ENCODE measurements around the gene ROPN1L.
"Not testable (repeated sequence)": the region's sequence is repeated elsewhere in the genome, so short reads cannot be mapped to it uniquely, and the experiment has no call there.

ROPN1L gene

DNA sequence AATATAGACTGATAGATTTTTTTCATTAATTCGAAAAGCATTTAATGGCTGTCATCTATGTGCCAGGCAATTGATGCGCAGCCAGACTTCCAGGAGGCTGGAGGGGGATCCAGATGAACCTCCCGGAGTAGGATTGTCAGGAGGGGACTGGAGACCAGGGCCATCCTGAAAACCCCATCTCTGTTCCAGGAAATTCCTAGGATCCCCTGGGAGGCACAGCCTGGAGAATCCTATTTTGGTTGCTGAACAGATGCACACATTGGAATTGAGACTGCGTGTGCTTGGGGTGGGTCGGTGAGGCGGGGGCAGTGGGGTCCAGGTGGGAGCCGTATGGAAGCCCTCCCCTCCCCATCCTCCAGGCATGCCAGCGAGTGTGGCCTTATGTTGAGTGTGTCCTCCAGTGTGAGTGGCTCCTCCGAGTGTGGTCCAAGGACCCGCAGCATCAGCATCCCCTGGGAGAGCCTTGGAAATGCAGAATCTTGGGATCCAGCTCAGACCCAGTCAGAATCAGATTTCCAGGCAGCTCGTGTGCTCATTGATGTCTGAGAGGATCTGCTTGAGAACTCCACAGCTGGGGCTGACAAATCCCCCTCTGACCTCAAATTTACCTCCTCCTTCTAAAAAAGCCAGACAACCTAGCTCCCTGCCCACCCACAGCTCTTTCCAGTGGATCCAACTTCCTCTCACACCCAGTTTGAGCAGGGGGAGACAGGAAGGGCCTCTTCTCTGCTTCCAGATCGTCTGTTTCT is 38.7 kb downstream of the ROPN1L start:
- DNase-seq: no peak

DNA sequence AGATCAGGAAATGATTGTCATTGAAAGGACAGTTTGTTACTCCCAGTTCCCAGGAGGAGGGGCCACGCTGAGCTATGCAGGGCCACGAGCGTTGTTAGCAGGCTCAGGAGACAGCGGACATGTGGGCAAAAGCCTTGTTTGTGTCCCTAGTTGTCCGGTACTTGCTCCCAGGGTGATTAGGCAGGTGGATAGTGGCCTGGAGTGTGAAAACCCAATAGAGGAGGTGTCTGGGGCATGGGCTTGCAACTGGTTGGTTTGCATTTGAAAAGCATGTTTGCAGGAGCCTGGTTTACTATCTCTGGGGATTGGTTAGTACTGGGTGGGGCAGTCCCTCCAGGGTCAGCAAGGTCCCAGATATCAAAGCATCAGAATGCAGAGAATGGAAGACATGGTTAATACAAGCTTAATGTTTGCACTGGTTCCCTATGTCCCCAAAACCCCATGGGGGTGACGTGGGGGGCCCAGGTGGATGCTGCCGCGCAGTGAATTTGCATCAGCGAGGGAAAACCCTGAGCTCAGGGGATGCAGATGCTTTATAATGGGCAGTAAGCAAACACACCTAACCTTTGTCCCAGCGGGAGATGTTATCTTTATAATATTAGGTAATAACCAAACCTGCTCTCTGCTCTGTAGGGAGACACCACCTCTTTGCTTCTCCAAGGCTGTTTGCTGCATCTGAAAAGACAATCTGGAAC is 39.7 kb downstream of the ROPN1L start:
- DNase-seq: no peak

DNA sequence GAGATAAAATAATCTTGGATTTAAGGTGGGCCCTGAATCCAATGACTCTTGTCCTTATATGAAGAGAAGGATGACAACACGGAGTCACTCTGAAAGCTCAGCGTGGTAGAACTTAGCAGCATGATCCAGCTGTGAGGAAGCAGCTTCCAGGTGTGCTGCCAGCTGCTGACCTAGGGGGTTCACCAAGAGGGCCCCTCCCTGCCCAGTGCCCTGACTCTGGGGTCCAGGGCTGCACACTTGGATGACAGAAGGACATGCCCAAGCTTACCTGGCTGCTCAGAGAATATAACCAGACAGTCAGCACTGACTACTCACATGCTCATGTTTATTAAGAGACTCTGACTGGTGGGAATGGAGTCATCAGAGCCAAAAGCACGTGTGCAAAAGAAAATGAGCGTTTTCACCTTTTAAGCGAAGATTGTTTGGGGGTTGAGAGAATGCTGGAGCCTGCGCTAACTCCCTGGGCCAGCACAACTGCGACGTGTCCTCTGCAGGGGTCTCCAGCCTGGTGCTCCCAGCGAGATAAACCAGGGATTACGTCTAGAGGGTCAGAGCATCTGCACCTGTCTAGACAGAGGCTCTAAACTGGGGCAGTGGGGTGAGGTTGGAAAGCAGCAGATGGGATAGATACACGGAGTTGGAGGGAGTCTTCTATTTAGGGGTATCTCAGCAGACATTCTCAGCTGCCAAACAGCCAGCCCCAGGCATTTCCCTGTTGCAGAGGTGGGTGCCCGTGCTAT is 41.3 kb downstream of the ROPN1L start:
- DNase-seq: no peak

DNA sequence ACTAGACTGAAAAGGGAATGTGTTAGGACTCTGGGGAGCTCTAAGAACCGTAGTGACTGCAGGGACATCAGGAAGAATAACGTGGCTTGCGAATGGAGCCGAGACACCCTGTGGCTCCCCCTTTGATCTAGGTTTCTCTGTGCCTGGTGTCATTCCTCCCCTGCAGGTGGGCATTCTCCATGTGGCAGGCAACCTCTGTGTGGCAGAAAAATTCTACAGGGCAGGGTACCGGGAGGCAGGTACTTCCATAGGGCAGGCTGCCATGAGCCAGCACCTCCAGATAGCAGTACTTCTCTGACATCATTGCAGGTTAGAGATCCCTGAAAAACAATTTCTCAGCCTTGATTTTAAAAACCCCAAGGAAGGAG is 43.1 kb downstream of the ROPN1L start:
- DNase-seq: no peak

DNA sequence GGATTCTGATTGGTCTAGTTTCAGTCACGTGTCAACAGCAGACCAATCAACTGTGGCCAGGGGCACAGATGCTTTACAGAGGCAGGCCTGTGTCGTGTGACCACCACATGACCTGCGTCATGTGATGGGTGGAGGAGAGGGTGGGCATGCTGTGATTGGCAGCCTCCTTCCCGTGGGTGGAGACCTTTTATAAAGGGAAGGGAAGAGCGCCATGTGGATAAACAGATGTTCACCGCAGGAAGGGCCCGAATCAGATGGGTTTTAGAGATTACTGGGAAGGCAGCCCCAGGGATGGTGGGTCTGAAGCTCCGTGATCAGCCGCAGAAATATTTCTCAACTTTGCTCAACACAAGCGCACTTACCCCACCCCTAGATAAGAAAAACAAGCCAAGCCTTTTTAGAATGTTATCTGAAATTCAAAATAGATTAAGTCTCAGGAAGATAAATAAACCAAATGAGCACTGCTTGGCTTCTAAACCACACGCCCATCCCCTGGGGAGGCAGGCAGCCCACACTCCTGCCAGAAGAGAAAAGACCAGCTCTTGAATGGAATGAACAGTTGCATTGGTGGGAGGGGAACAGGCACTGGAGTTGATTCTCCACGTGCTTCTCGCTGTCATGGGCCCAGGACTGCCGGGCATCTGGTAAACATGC is 43.6 kb downstream of the ROPN1L start:
- DNase-seq: no peak

DNA sequence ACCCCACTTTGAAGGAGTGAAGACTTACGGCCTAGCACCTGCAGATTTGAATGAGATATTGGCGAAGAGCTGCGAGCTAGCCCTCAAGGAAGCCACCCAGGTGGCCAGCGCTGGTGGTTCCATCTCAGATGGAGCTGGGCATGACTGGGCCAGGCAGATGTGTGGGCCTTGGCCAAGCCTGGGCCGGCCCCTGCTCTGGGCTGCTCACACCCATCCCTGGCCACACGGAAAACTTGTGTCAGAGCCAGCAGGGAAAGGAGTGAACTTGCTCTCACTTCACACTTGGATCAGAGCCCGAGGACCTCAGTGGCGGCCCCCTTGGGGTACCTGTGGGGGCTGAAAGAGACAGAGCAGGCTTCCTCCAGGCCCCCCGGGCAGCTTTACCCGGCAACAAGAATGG is 44.2 kb downstream of the ROPN1L start:
- DNase-seq: no peak

DNA sequence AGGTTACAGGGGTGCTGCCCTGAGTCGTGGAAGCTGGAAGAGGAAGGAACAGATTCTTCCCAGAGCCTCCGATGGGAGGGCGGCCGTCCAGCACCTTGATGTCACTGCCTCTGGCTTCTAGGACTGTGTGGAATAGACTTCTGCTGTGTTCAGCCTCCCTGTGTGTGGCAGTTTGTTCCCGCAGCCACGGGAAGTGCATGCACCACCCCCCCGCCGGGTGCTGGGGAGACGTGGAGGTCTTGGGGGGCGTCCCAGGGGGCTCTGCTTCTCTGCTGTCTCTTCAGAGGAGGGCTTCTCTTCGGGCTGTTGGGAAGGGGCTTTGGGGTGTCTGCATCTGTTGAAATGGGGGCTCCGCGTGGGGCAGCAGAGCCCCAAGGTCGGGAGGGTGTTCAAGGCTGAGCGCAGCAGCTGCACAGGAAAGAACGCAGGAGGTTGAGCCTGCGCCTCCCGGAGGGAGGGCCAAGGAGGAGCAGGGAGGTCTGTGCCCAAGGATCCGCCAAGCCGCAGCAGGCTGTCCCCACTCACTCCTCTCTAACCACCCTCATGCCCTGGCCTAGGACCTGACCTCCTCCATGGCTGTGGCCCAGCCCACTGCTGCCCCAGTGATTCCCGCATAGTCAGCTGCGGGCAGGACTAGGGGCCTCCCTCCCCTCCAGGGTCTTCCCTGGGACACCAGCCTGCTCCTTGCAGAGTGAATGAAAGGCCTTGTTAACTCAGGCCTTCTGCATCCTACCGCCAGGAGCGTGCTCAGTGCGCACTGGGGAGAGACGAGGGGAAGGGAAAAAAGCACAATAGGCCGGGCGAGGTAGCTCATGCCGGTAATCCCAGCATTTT is 45.0 kb downstream of the ROPN1L start:
- DNase-seq: no peak

DNA sequence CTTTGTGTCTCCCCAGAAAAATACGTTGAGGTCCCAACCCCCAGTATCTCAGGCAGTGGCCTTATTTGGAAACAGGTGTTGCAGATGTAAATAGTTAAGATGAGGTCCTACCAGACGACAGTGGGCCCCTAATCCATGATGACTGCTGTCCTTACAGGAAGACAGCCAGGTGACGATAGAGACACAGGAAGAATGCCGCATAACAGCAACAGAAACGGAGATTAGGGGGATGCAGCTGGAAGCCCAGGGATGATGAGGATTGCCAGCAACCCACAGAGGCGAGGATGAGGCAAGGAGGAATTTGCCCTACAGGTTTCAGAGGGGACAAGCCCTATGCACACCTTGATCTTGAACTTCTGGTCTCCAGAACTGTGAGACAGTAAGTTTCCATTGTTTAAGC is 46.5 kb downstream of the ROPN1L start:
- no peak for DNase-seq

DNA sequence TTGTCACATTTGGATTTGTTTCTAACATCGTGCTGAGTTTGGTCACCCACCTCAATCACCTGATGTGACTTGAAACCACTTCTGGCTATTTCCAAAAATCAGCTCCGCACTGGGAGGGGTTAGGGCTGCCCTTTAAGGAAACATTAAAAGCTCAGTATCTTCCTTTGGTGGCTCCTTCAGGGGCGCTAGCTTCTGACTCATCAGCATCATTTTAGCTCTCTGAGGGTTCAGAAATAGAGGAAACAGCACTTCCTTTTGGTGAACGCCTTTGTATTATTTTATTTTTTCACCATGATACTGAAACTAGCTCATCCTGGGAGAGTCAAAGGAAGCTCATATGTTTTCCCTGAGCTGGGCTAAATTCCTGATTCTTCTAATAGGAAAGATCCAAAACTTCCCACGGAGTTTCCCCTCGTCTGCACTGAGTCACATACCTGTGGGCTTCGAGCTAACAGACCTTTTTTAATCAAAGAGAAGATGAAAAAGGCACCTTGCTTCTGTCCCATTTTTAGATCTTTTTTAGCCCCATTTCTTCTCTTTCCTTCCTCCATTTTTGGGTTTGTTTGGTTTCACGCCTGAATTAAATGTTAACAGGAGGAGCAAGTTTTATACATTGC is 48.2 kb downstream of the ROPN1L start:
- peak; percentile 16 for DNase-seq

DNA sequence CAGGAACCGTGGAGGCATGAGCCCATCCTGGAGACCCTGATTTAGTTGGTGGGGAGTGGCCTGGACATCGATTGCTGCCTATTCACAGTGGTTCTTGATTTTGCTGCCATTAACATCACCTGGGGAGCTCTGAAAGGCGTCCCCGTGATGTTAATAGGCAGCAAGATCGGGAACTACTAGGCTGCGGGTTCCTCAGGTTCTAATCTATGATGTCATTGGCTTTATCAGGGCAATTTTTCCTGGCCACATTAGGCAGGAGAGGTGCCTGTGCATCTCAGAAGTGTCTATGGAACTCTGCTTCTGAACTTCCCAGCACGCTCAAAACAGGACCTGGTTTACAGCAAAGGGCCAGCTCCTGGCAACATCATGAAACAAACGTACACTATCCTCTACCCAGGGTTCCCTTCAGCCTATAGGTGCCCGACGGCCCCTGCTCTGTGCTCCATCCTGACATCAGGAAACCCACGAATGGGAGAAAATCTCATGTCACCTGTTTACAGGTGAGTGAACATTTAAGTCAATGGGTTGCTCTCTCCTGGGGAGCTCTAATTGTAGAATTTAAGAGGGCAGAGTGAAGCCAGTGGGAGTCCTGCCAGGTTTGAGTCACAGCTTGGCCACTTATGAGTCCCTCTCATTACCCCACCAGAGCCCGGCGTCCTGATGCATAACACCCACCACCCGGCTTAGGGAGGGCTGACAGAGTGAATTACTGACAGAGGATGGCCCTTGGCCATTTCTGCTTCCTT is 49.4 kb downstream of the ROPN1L start:
- no peak for DNase-seq

DNA sequence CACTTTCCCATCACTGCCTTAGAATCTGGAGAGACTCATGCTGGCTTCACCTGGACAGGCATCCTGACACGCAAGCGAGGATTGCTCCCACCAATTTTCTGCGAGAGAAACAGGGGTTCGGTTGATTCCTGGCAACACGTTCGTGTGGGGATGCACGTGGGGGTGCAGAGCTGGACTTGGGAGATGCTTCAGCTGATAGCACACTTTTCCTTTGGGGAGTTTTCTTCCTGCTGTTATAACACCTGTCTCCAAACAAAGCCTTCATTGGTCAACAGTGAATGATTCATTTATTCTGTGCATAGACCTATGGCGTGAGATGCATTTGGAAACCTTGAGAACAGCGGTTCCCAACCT is 50.0 kb downstream of the ROPN1L start:
- DNase-seq: no peak

DNA sequence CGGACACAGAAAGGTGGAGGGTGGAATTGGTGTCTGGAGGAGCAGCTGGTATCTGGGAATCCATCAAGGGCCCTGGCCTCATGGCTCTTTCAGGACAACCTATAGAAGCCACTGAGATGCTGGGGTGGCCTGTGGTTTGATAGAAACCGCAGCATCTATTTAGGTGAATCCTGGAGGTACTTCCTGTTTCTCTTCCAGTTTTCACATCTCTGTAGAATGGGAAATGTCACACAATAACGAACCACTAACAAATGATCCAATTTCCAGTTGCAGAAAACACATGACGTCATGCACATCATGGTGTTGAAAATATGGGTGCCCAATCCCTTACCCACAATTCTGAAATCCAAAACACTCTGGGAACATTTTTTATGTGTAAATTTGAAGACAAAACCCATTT is 52.2 kb downstream of the ROPN1L start:
- DNase-seq: no peak

DNA sequence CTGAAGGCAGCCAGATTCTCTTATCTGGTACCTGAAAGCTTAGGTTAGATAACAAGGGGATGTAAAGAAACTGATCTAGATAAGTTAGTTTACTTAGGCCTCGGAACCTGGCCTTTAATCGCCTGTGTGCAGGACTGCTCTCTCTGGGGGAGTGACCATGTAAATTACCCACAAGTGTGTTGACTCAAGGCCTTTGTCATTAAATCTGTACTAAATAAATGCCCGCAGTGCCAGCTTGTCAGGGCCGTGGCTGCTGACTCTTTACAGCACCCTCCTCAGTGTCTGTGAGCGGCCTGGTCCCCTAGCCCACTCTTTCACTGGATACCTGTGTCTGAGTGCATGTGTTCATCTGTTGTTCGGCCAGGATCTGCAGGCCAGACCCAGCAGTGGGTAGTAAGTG is 52.8 kb downstream of the ROPN1L start:
- DNase-seq: not testable (repeated sequence)

DNA sequence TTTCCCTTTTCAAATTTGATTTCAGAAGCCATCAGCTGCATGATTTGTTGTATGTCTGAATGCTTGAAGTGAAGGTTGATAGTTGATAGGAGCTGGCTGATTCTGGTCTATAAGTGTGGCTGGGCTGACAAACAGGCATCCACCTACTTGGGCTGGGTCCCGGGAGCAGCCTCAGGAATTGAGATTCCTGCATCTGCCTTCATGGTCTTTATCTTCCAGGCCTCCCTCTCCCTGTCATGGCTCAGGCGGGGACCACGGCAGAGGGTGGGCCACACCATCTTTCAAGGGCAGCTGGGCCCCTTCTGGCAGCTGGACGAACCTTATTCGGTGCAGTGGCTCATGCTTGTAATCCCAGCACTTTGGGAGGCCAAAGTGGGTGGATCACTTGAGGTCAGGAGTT is 55.9 kb downstream of the ROPN1L start:
- no peak for DNase-seq

DNA sequence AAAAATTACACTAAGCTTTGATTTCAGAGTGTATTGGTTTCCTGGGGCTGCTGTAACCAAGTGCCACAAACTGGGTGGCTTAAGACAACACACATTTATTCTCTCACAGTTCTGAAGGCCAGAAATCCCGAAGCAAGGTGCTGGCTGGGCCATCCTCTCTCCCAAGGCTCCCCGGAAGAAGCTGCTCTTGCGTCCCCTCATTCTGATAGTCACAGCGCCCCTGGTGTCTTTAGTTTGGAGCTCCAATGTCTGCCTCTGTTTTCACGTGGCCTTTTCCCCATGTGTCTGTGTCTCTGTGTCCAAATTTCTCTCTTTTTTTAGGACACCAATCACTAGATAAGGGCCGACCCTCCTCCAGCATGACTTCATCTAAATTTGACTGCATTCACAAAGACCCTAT is 56.7 kb downstream of the ROPN1L start:
- DNase-seq: no peak

DNA sequence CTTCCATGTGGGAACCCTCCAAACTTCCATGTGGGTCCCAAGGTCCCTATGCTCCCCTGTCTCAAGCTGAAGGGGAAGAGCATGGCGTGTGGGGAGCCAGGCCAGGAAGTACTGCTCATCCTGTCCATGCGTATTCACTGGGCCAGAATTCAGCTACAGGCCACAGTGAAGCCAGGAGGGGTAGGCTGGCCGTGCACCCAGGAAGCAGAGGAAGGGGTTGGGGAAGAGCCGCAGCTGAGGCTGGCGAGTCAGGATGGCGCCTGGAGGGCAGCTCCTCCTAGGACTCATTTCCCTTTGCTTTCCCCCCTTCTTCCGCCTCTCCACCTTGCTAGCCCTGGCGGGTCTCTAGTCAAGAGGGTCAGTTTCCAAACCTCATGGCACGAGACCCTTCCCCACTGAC is 57.4 kb downstream of the ROPN1L start:
- no peak for DNase-seq

DNA sequence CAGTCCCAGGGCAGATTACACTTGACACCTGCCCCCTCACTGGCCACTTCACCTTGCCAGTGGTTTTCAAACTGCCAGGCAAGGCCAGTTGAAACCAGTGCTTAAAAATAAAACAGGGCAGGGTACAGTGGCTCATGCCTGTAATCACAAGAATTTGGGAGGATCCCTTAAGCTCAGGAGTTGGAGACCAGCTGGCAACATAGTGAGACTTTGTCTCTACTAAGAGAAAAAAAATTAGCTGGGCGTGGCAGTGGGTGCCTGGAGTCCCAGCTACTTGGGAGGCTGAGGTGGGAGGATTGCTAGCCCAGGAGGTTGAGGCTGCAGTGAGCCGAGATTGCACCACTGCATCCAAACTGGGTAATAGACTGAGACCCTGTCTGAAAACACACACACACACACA is 58.1 kb downstream of the ROPN1L start:
- no peak for DNase-seq

DNA sequence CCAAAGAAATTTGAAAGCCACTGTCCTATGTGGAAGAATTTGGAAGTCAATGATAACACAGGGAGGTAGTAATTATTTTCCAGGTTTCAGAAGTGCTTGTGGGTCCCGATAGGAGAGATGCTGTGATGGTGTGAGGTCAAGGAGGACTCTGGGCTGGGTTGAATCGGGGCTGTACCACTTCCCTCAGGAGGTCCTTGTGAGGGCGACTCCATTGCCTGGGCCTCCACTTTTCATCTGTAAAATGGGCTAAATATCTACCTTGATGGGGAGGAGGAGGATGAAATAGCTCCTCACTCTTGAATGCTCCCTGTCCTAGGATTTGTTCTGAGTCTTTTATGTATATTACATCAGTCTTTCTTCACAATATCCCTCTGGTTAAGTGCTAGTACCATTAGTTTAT is 59.0 kb downstream of the ROPN1L start:
- DNase-seq: no peak

DNA sequence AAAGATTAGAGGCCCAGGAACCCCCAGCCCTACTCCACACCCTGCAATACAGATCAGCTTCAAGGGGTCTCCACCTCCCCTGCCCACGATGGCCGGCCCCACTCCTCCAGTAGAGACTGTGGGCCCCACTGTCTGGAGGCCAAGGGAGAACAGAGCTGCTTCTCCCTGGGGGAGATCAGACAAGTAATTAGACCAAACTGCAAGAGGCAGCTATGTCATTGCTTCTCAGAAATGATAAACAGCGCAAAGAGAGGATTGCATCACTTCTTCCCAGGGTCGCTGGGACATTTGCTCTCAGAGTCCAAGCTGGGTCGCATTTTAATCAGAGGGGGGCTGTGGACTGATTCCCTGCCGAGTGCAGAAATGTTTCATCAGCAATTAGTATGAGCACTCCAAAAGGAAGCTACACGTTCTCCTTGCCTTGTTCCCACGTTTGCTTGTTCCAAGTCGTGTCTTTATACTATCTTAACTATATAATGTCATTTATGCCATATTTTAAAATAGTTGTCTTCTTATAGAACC is 59.9 kb downstream of the ROPN1L start:
- DNase-seq: no peak

DNA sequence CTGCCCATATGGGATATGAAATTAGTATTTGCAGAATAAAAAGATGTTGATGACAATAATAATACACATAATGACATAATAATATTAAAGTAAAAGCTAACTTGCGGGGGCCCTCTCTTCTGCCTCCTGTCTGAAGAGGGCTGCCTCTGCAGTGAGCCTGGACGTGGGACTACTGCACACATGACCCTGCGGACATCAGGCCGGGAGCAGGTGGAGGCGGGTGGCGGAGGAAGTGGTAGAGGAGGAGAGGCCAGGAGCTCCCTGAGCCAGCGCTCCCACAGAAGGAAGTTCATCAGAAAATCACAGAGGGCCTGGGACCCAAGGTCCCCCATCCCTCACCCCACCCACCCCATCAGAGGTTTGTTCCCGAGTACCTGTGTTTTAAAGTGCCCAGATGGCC is 60.5 kb downstream of the ROPN1L start:
- DNase-seq: no peak

DNA sequence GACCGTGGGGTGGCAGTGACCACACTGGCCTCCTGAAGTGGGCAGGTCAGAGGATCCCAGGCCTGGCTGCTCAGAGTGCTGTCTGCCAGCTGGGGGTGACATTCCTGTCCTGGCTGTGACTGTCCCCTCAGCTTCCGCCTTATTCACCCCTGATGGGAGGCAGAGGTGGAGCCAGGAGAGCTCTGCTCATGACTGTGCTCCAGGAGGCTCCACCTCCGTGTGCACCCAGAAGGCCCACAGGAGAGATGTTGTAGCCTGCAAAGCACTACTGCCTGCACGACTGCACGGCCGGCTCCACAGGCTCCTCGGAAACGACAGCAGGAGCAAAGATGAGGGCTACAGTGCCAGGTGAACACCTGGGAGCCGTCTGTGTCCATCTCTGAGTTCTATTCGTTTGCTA is 60.9 kb downstream of the ROPN1L start:
- no peak for DNase-seq
